Tibial artery (tissue), 4 donors: ENCODE measurements around the gene RETREG3.

Experiments used
- DNase-seq, 2 donors: peaks; one replicate each; pipeline ENCODE4 v3.0.0-alpha.2; 2019
- H3K27ac ChIP-seq, 2 donors: fragments of 200-600 bp; sonication (generic) in 1 of 2; 1 replicate in 1 of 2; 2 replicates in 1 of 2; pipeline ENCODE4 v1.5.1; 2018 to 2019; ENCODE audit warnings: mild to moderate bottlenecking in 1 of 2
- H3K27me3 ChIP-seq, 2 donors: fragments of 200-600 bp; sonication (generic) in 1 of 2; one replicate each; pipeline versions ENCODE4 v1.5.1 to v1.6.0; 2016 to 2019
- H3K36me3 ChIP-seq, 3 donors: fragments of 200-600 bp; sonication (generic) in 2 of 3; one replicate each; pipeline ENCODE4 v1.5.1; 2016 to 2019; ENCODE audit warnings: mild to moderate bottlenecking in 2 of 3
- H3K4me1 ChIP-seq, 4 donors: fragments of 200-600 bp; sonication (generic) in 2 of 4; 1 replicate in 3 of 4; 2 replicates in 1 of 4; pipeline ENCODE4 v1.5.1; 2016 to 2019
- H3K4me3 ChIP-seq, 2 donors: fragments of 200-600 bp; sonication (generic) in 1 of 2; 1 replicate in 1 of 2; 2 replicates in 1 of 2; pipeline ENCODE4 v1.5.1; 2018 to 2019; ENCODE audit warnings: mild to moderate bottlenecking in 2 of 2
- H3K9me3 ChIP-seq, 3 donors: fragments of 200-600 bp; sonication (generic) in 1 of 3; one replicate each; pipeline ENCODE4 v1.5.1; 2016 to 2019
- CTCF ChIP-seq, 2 experiments: fragments of 200-600 bp in 1 of 2; fragments of 450-650 bp in 1 of 2; IDR thresholded peaks; one replicate each; pipeline ENCODE4 v1.5.1; 2017 to 2019; ENCODE audit warnings: antibody characterized with exemption in 2 of 2, mild to moderate bottlenecking in 1 of 2, moderate library complexity in 1 of 2
- intact Hi-C: fragments of 100-400 bp; cut with DNase I; formaldehyde crosslinking; loops from one replicate; pipeline ENCODE4 v1.15.0; 2023; ENCODE audit warnings: low total_unique reads

RETREG3 gene

DNA sequence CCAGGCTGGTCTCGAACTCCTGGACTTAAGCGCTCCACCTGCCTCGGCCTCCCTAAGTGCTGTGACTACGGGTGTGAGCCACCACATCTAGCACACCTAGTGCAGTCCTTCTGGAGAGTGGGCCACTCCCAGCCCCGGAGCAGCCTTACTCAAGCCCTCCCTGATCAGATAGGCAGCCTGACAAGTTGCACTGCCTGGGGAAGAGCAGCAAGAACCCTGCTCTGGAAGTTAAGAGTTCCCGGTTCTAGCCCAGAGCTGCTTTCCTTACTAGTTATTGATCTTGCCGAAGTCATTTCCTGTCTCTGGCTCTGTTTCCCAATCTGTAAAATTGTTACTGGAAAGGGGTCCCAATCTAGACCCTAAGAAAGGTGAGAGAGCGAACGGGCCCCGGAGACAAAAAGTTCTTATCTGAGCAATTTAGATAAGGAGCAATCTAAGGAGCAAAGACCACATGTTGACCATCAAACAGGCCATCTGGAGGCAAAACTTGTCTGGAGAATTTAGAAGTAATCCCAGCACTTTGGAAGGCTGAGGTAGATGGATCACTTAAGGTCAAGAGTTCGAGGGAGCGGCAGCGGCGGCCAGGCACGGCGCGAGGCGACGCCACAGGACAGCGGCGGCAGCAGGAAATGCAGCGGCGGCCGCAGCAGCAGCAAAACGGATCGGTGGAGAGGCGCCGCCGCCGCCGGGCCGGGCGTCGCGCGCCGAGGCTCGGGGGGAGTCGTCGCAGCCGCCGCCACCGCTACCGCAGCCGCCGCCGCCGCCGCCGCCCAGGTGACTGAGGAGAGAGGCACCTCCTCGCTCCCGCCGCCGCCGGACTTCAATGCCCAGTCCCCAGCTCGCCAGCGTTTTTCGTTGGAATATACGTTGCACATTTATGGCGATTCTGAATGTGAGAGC lies 77.5 kb downstream of the RETREG3 start:
- intact Hi-C loops = no loop called here
- H3K27ac ChIP-seq = peak overlapping the region; percentile 88 to 89
- no peaks in the 10 kb centered on the region for H3K36me3 ChIP-seq
- H3K4me1 ChIP-seq = peaks cover 0 to 47% (median 27%) of the 10 kb centered on the region in 4 donors
- H3K27me3 ChIP-seq = no peaks in the 10 kb centered on the region
- peak; percentile 64 to 73 for TF ChIP-seq CTCF (IDR thresholded peaks at IDR 0.05)
- H3K4me3 ChIP-seq = peak overlapping the region; percentile 54 to 62
- no peaks in the 10 kb centered on the region for H3K9me3 ChIP-seq
- peak; percentile 61 to 81 for DNase-seq

DNA sequence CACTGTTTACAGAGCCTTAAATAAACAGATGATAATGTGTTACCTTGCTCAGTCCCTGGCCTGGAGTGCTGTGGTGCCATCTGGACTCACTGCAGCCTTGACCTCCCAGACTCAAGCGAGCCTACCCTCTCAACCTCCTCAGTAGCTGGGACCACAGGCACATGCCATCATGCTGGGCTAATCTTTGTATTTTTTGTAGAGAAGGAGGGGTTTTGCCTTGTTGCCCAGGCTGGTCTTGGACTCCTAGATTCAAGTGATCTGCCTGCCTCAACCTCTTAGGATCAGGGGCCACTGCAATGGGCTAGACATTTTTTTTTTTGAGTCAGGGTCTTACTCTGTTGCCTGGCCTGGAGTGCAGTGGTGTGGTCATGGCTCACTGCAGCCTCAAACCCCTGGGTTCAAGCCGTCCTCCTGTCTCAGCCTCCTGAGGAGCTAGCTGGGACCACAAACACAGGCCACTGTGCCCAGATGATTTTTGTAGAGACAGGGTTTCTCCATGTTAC lies 78.2 kb downstream of the RETREG3 start:
- Histone ChIP-seq H3K9me3 (no peaks in the 10 kb centered on the region), H3K27ac (peak overlapping the region; percentile 88 to 89), H3K4me3 (no peak overlapping the region), H3K4me1 (peaks cover 0 to 53% (median 29%) of the 10 kb centered on the region in 4 donors), H3K36me3 (no peaks in the 10 kb centered on the region), H3K27me3 (no peaks in the 10 kb centered on the region)
- intact Hi-C loops = no loop called here
- DNase-seq = no peak
- TF ChIP-seq CTCF (IDR thresholded peaks at IDR 0.05) = no peak
